ENCODE results near the gene OR6B3. TPM values are rescaled to one million over a fixed set of nuclear protein-coding genes. Genes with fewer than 3 reads are reported as not detected.

Gene OR6B3
- total RNA-seq, 1 donor from 2014 or later = not detected

DNA sequence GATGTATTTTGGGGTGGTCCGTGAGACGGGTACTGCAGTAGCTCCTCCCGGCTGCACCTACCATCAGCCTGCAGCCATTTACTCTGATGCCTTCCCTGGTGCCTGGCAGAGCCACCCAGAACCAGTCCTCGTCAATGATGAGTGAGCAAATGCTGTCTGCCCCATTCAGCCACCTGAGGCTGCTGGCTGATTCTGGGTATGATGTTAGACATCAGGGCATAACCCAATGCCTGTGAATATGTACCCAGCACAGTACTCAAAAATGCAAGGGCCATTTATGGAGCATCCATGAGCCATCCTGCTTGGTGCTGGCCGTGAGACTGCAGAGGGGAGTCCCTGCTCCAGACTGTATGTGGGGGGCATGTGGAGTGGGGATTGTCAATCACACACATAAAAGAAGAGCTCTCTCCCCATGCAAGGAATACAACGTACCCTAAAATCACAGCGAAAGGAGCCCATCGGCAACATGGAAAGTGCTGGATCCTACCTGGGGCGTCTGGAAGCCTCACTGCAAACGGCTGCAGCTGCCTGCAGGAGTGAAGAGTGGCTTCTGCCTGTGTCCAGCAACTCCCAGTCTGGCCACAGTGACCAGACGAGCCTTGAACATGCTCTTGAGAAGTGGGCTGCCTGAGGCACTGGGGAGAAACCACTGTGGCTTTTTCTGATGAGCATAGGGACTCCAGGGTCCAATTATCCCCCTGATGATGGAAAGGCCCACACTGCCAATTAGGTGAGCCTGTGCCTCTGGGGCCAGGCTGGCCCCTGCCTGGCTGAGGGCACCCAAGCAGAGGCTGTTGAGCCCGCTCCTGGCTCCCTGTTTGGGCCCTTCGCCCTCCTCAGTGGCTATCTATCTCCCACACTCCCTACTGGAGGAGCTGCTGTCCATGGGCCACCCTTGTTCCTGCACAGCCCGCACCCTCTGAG is 20.7 kb downstream of the OR6B3 start:
- Mint-ChIP-seq H3K27ac (no peak overlapping the region), H3K27me3 (peaks cover 39% of the 10 kb centered on the region), H3K4me3 (no peak overlapping the region), H3K36me3 (no peaks in the 10 kb centered on the region), H3K9me3 (no peaks in the 10 kb centered on the region), H3K4me1 (ENCODE audit: unreplicated experiment) (no peaks in the 10 kb centered on the region)
- no peak for DNase-seq (ENCODE audit: extremely low spot score, unreplicated experiment)
- TF ChIP-seq, protein P1, sequence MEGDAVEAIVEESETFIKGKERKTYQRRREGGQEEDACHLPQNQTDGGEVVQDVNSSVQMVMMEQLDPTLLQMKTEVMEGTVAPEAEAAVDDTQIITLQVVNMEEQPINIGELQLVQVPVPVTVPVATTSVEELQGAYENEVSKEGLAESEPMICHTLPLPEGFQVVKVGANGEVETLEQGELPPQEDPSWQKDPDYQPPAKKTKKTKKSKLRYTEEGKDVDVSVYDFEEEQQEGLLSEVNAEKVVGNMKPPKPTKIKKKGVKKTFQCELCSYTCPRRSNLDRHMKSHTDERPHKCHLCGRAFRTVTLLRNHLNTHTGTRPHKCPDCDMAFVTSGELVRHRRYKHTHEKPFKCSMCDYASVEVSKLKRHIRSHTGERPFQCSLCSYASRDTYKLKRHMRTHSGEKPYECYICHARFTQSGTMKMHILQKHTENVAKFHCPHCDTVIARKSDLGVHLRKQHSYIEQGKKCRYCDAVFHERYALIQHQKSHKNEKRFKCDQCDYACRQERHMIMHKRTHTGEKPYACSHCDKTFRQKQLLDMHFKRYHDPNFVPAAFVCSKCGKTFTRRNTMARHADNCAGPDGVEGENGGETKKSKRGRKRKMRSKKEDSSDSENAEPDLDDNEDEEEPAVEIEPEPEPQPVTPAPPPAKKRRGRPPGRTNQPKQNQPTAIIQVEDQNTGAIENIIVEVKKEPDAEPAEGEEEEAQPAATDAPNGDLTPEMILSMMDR (conservative IDR thresholded peaks at IDR 0.05) = no peak

DNA sequence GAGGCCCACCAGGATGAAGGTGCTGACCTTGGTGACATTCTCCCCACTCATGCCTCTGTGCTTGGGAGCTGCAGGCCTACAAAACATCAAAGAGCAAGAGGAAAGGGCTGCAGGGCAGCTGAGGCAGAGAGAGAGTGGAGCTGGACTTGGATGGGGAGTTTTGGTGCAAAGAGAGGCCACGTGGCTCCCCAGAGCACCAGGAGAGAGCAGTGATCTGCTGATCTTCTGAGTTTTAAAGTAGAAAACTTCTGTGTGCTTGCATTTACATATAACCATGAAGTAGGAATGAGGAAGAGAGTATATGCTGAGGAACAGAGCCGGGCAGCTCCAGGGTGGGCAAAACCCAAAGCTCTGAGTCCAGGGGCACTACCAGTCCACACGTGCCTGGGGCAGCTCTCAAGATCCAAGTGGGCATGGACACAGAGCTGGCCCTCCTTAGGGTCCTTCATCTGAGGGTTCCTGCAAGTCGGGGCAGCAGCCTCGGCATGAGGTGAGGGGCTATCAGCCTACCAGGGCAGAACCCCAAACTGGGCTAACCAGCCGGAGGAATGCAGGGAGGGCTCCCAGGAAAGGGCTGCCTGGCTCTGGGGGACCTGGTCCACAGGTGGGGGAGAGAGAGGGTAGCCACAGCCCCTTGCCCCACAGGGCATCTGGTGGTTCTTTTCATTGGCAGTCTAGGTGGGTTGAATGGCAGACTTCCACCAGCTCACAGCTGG is 22.8 kb downstream of the OR6B3 start, which contains the start of gene OR6B2:
Gene OR6B2 (minus strand): TSS at position 51 of the 716 bp plus-strand sequence. CDS start 0 bp downstream, at position 51.
- H3K36me3 Mint-ChIP-seq = no peaks in the 10 kb centered on the region
- no peak within 1 kb of the TSS for H3K4me3 Mint-ChIP-seq
- no peaks in the 10 kb centered on the region for H3K9me3 Mint-ChIP-seq
- TF ChIP-seq, protein P1 (conservative IDR thresholded peaks at IDR 0.05) = no peak
- H3K4me1 Mint-ChIP-seq (ENCODE audit: unreplicated experiment) = no peaks in the 10 kb centered on the region
- H3K27ac Mint-ChIP-seq = no peak within 1 kb of the TSS
- peaks cover 47% of the 10 kb centered on the region for H3K27me3 Mint-ChIP-seq
- DNase-seq (ENCODE audit: extremely low spot score, unreplicated experiment) = no peak

DNA sequence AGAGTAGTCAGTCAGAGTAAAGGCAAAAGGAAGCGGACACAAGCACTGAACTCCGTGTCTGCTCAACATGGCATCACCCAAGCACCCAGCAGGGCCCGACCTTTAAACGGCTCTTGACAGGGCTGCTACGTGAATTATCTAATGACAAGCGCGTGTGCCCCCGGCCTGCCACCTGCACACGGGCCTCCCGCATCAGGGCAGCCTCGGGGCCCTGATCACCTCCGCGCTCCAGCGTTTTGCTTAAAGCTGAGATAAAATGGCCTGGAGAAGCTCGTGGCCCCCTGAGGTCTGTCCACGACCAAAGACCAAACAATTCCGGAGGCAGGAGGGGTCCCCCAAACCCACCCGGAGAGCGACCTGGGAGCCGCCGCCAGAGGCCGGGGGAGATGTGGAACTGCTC is 28.6 kb downstream of the OR6B3 start:
- no peak for DNase-seq (ENCODE audit: extremely low spot score, unreplicated experiment)
- peaks cover 7% of the 10 kb centered on the region for H3K4me1 Mint-ChIP-seq (ENCODE audit: unreplicated experiment)
- H3K27me3 Mint-ChIP-seq = peaks cover 21% of the 10 kb centered on the region
- H3K36me3 Mint-ChIP-seq = peaks cover 8% of the 10 kb centered on the region
- TF ChIP-seq, protein P1 (conservative IDR thresholded peaks at IDR 0.05) = no peak
- H3K27ac Mint-ChIP-seq = peak overlapping the region; percentile 86
- H3K4me3 Mint-ChIP-seq = peak overlapping the region; percentile 92
- no peaks in the 10 kb centered on the region for H3K9me3 Mint-ChIP-seq

DNA sequence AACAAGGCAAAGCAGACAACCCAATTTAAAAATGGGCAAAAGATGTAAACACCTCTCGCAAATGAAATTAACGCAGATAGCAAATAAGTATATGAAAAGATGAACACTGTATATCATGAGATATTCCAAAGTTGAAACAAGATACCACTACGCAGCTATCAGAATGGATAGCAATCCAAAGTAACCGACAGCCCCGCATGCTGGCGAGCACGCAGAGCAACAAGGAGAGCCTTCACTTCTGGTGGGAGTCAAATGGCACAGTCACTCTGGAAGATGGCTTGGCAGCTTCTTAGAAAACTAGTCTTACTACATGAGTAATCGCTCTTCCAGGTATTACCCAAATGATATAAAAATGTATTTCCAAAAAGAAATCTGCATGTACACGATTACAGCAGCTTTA is 29.5 kb downstream of the OR6B3 start:
- TF ChIP-seq, protein P1 (conservative IDR thresholded peaks at IDR 0.05) = no peak
- Mint-ChIP-seq H3K27me3 (peaks cover 13% of the 10 kb centered on the region), H3K27ac (peak overlapping the region; percentile 20), H3K4me3 (peak overlapping the region; percentile 92), H3K9me3 (no peaks in the 10 kb centered on the region), H3K36me3 (peaks cover 11% of the 10 kb centered on the region), H3K4me1 (ENCODE audit: unreplicated experiment) (peaks cover 7% of the 10 kb centered on the region)
- no peak for DNase-seq (ENCODE audit: extremely low spot score, unreplicated experiment)

DNA sequence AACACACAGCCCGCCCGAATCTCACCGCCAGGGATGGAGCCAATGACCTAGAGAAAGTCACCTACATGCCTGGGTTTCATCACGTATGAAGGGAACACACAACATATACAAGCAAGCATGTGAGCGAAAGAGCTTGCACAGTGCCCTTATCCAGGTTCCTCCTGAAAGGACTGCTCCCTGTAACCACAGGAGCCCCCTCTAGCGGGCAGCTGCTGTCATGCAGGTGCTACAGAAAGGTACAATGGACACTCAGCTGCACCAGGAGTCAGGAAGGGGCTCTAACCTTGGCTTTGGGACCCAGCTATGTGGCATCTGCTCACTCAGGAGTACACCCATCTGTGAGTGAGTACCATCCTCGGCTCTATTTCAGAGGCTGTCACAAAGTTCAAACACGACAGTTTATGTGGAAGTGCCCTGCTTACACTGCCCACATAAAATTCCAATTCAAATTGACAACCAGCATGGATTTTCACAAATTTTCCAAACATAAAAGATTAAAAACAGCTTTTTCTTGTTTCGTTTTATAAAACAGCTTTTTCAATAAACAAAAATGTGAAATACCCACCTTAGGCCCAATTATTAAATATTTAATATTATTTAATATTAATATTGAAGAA is 31.7 kb downstream of the OR6B3 start:
- DNase-seq (ENCODE audit: extremely low spot score, unreplicated experiment) = peak; percentile 82

More for the DNA sequence above, 31.7 kb downstream of the OR6B3 start:
- Mint-ChIP-seq H3K9me3 (no peaks in the 10 kb centered on the region), H3K27me3 (peaks cover 3% of the 10 kb centered on the region), H3K36me3 (peaks cover 22% of the 10 kb centered on the region), H3K27ac (no peak overlapping the region), H3K4me3 (peak overlapping the region; percentile 47), H3K4me1 (ENCODE audit: unreplicated experiment) (peaks cover 7% of the 10 kb centered on the region)
- TF ChIP-seq, protein P1 (conservative IDR thresholded peaks at IDR 0.05) = peak; percentile 87
